H1 (cell line): ENCODE measurements around the gene GRM1. TPM values are rescaled to one million over a fixed set of nuclear protein-coding genes. Genes with fewer than 3 reads are reported as not detected.

Source experiments
- CTCF ChIA-PET: fragments of 300-600 bp; sonication (Branson Sonifier 250); formaldehyde crosslinking; loops from one replicate; lab custom pipeline; 2021; ENCODE audit not compliant: partially characterized antibody; lab: Charles Lee
- POLR2A ChIA-PET: fragments of 300-600 bp; sonication (Branson Sonifier 250); formaldehyde crosslinking; loops from one replicate; lab custom pipeline; 2021; ENCODE audit warnings: inconsistent platforms; ENCODE audit not compliant: partially characterized antibody; lab: Charles Lee
- DNase-seq, 2 experiments: peaks; one replicate each; pipeline versions ENCODE4 v3.0.0 to v3.0.0-alpha.2; 2010 to 2022; ENCODE audit warnings: low spot score in 2 of 2, low read depth in 1 of 2, mixed read lengths in 1 of 2
- FAIRE-seq: peaks from 2 replicates; lab custom pipeline; 2011; peaks lifted over from hg19 to GRCh38; lab: Jason Lieb, UNC
- H2AFZ ChIP-seq: 2 replicates; pipeline ENCODE4 v1.8.1; 2012; ENCODE audit warnings: low read length, inconsistent platforms
- H2AK5ac ChIP-seq: 2 replicates; pipeline ENCODE4 v1.6.1; 2013; ENCODE audit warnings: low read depth, low read length
- H2BK120ac ChIP-seq: replicated peaks from 2 replicates; pipeline ENCODE3; 2013; ENCODE audit warnings: low read depth, low read length, inconsistent platforms
- H2BK12ac ChIP-seq: 2 replicates; pipeline ENCODE4 v1.6.1; 2013; ENCODE audit warnings: low read depth, low read length
- H2BK15ac ChIP-seq: 2 replicates; pipeline ENCODE4 v1.6.1; 2013; ENCODE audit warnings: low read length
- H2BK20ac ChIP-seq: 2 replicates; pipeline ENCODE4 v1.6.1; 2013; ENCODE audit warnings: low read length
- H2BK5ac ChIP-seq: 2 replicates; pipeline ENCODE4 v1.6.1; 2013; ENCODE audit warnings: low read depth, low read length
- H3K14ac ChIP-seq: 2 replicates; pipeline ENCODE4 v1.6.1; 2013; ENCODE audit warnings: inconsistent platforms; ENCODE audit not compliant: insufficient read length
- H3K18ac ChIP-seq: 2 replicates; pipeline ENCODE4 v1.6.1; 2013; ENCODE audit warnings: low read length; ENCODE audit errors: extremely low read depth
- H3K23ac ChIP-seq: 2 replicates; pipeline ENCODE4 v1.6.1; 2013; ENCODE audit warnings: inconsistent platforms; ENCODE audit not compliant: insufficient read length
- H3K23me2 ChIP-seq: 2 replicates; pipeline ENCODE4 v1.6.1; 2013; ENCODE audit warnings: low read depth, low read length
- H3K27ac ChIP-seq: 2 replicates; pipeline ENCODE4 v1.6.1; 2011; ENCODE audit warnings: low read depth, low read length, inconsistent platforms
- H3K27me3 ChIP-seq, 4 experiments: replicated peaks in 1 of 4; 1 replicate in 1 of 4; 2 replicates in 3 of 4; pipeline versions ENCODE4 v1.6.1 to v1.8.1; 2011 to 2013; ENCODE audit warnings: low read length in 3 of 4, mild to moderate bottlenecking in 3 of 4, inconsistent platforms in 2 of 4, mixed read lengths in 2 of 4, moderate library complexity in 1 of 4; ENCODE audit not compliant: control insufficient read depth in 3 of 4, insufficient read depth in 3 of 4; ENCODE audit errors: extremely low read depth in 1 of 4
- H3K36me3 ChIP-seq, 4 experiments: 2 replicates each; pipeline versions ENCODE4 v1.6.1 to v1.8.1; 2011 to 2013; ENCODE audit warnings: mild to moderate bottlenecking in 4 of 4, low read length in 3 of 4, moderate library complexity in 2 of 4, control low read depth in 1 of 4, inconsistent platforms in 1 of 4; ENCODE audit not compliant: insufficient read depth in 4 of 4, control insufficient read depth in 2 of 4
- H3K4ac ChIP-seq: replicated peaks from 2 replicates; pipeline ENCODE3; 2013; ENCODE audit warnings: low read length, low read depth, mixed read lengths, inconsistent platforms; ENCODE audit not compliant: insufficient read length
- H3K4me1 ChIP-seq, 4 experiments: replicated peaks in 1 of 4; 1 replicate in 1 of 4; 2 replicates in 3 of 4; pipeline versions ENCODE4 v1.6.1 to v1.8.1; 2011 to 2013; ENCODE audit warnings: low read length in 3 of 4, inconsistent platforms in 2 of 4, mixed read lengths in 1 of 4; ENCODE audit not compliant: insufficient read depth in 4 of 4, control insufficient read depth in 3 of 4
- H3K4me2 ChIP-seq, 2 experiments: 2 replicates each; pipeline versions ENCODE4 v1.6.1 to v1.8.1; 2011 to 2013; ENCODE audit warnings: low read depth in 2 of 2, low read length in 2 of 2, control low read depth in 1 of 2, inconsistent platforms in 1 of 2, mild to moderate bottlenecking in 1 of 2; ENCODE audit not compliant: insufficient read depth in 1 of 2
- H3K4me3 ChIP-seq, 4 experiments: fragments of 200-600, 300-600 bp in 1 of 4; sonication (generic), shearing (Covaris generic), sonication (Bioruptor Twin) in 1 of 4; 2 replicates each; pipeline versions ENCODE4 v1.5.1 to v1.8.1; 2011 to 2016; ENCODE audit warnings: low read length in 4 of 4, low read depth in 3 of 4, control low read depth in 2 of 4, inconsistent platforms in 2 of 4, mild to moderate bottlenecking in 2 of 4, mixed read lengths in 1 of 4, moderate library complexity in 1 of 4; ENCODE audit not compliant: insufficient read depth in 2 of 4; ENCODE audit errors: extremely low read depth in 1 of 4
- H3K56ac ChIP-seq: replicated peaks from 2 replicates; pipeline ENCODE3; 2013; ENCODE audit warnings: low read depth, mild to moderate bottlenecking, mixed read lengths, low read length, inconsistent platforms; ENCODE audit not compliant: insufficient read length
- H3K79me1 ChIP-seq: 2 replicates; pipeline ENCODE4 v1.6.1; 2013; ENCODE audit warnings: low read depth, low read length, control low read depth
- H3K79me2 ChIP-seq, 2 experiments: 2 replicates each; pipeline versions ENCODE4 v1.6.1 to v1.8.1; 2012 to 2013; ENCODE audit warnings: low read length in 2 of 2, mild to moderate bottlenecking in 2 of 2, inconsistent platforms in 1 of 2; ENCODE audit not compliant: insufficient read depth in 2 of 2, control insufficient read depth in 1 of 2
- H3K9ac ChIP-seq, 4 experiments: replicated peaks in 1 of 4; 1 replicate in 1 of 4; 2 replicates in 3 of 4; pipeline versions ENCODE4 v1.6.1 to v1.8.1; 2011 to 2013; ENCODE audit warnings: low read depth in 3 of 4, low read length in 3 of 4, control low read depth in 2 of 4, mild to moderate bottlenecking in 2 of 4, moderate library complexity in 2 of 4, inconsistent platforms in 1 of 4; ENCODE audit errors: extremely low read depth in 1 of 4
- H3K9me3 ChIP-seq, 2 experiments: 2 replicates each; pipeline versions ENCODE4 v1.6.1 to v1.8.1; 2012 to 2013; ENCODE audit warnings: mild to moderate bottlenecking in 2 of 2, moderate library complexity in 2 of 2, control low read depth in 1 of 2, inconsistent platforms in 1 of 2, low read depth in 1 of 2, low read length in 1 of 2, mixed read lengths in 1 of 2; ENCODE audit not compliant: insufficient read depth in 2 of 2
- H4K20me1 ChIP-seq, 2 experiments: replicated peaks in 1 of 2; 2 replicates each; pipeline versions ENCODE3 to v1.8.1; 2011 to 2013; ENCODE audit warnings: inconsistent platforms in 2 of 2, low read length in 2 of 2, mild to moderate bottlenecking in 1 of 2; ENCODE audit not compliant: insufficient read depth in 2 of 2, control insufficient read depth in 1 of 2
- H4K5ac ChIP-seq: 2 replicates; pipeline ENCODE4 v1.6.1; 2013; ENCODE audit warnings: low read length, low read depth, mixed read lengths, inconsistent platforms; ENCODE audit not compliant: insufficient read length
- H4K8ac ChIP-seq: 2 replicates; pipeline ENCODE4 v1.8.0; 2013; ENCODE audit warnings: mild to moderate bottlenecking, moderate library complexity, low read length, inconsistent platforms; ENCODE audit not compliant: insufficient read depth; ENCODE audit errors: extremely low read depth
- H4K91ac ChIP-seq: replicated peaks from 2 replicates; pipeline ENCODE3; 2013; ENCODE audit warnings: low read length, mixed read lengths, inconsistent platforms; ENCODE audit not compliant: insufficient read length
- CBX8 ChIP-seq: fragments of 300-800, 300-1000 bp; sonication (generic); IDR thresholded peaks from 2 replicates; pipeline ENCODE4 v1.7.1; 2016; ENCODE audit warnings: low read depth, low read length, borderline replicate concordance
- NRF1 ChIP-seq: IDR thresholded peaks from 2 replicates; pipeline ENCODE4 v1.6.1; 2011; ENCODE audit warnings: mild to moderate bottlenecking, low read depth, low read length, improper control_type of control experiment
- POLR2A ChIP-seq, 2 experiments: IDR thresholded peaks; 1 replicate in 1 of 2; 2 replicates in 1 of 2; pipeline ENCODE4 v1.6.1; 2011; ENCODE audit warnings: low read depth in 2 of 2, low read length in 2 of 2, mild to moderate bottlenecking in 2 of 2; ENCODE audit errors: control extremely low read depth in 1 of 2
- RBBP5 ChIP-seq: IDR thresholded peaks from 2 replicates; pipeline ENCODE4 v1.7.1; 2012; ENCODE audit warnings: low read depth, mild to moderate bottlenecking, inconsistent platforms, low read length, moderate library complexity, borderline replicate concordance
- RFX5 ChIP-seq: IDR thresholded peaks from 2 replicates; pipeline ENCODE4 v1.6.1; 2011; ENCODE audit warnings: low read depth, low read length, improper control_type of control experiment, borderline replicate concordance
- SP1 ChIP-seq: IDR thresholded peaks from 2 replicates; pipeline ENCODE4 v1.6.1; 2011; ENCODE audit warnings: low read depth, low read length
- SP4 ChIP-seq: IDR thresholded peaks from 2 replicates; pipeline ENCODE4 v1.6.1; 2012; ENCODE audit warnings: low read length, inconsistent platforms
- SUZ12 ChIP-seq: fragments of 200-600 bp; sonication (generic); IDR thresholded peaks from 2 replicates; pipeline ENCODE4 v1.6.1; 2012; ENCODE audit warnings: mild to moderate bottlenecking, inconsistent platforms, low read length, moderate library complexity, mixed read lengths
- ZNF274 ChIP-seq: IDR thresholded peaks from 2 replicates; pipeline ENCODE4 v1.7.0; 2012; ENCODE audit warnings: low read length, borderline replicate concordance; ENCODE audit errors: extremely low read depth
- WGBS, 2 experiments: shearing (Covaris generic) in 1 of 2; methylation state at CpG; one replicate each; pipeline versions ENCODE4 v1.1.6 to v1.1.7; 2013 to 2015; ENCODE audit warnings: low lambda C conversion rate in 2 of 2, mixed read lengths in 2 of 2, inconsistent platforms in 1 of 2, low coverage in 1 of 2, missing lambda C conversion rate in 1 of 2; ENCODE audit not compliant: insufficient replicate concordance in 2 of 2, insufficient coverage in 1 of 2, insufficient read length in 1 of 2; ENCODE audit errors: extremely low coverage in 1 of 2, missing lambda C conversion rate in 1 of 2; 5-methylcytosine and 5-hydroxymethylcytosine counted together
- polyA plus RNA-seq, 7 experiments: library from polyadenylated mRNA; depleted of rRNA in 3 of 7; stranded (reverse) in 5 of 7; unstranded in 2 of 7; fragments of >200 nt in 5 of 7; fragments of 200-250 nt in 2 of 7; gene quantifications; 1 replicate in 5 of 7; 2 replicates in 1 of 7; 4 replicates in 1 of 7; pipeline versions ENCODE4 v1.2.1 to v1.2.3, GENCODE V29; 2011 to 2013; ENCODE audit warnings: missing spikeins in 2 of 7, mixed read lengths in 2 of 7
- total RNA-seq: library from RNA; stranded (reverse); fragmentation: NEBNext Ultra II Directional; extraction: Animal tissue kit (Norgen Biotek cat#: 25700); gene quantifications from 2 replicates; pipeline ENCODE4 v1.2.1, GENCODE V29; 2021
- TF ChIP-seq, protein P1 (sequence below): IDR thresholded peaks from 2 replicates; pipeline ENCODE4 v1.6.1; 2012; ENCODE audit warnings: inconsistent platforms

Gene GRM1
- total and polyA plus RNA-seq, 2 of the 8 experiments (the other 6 are each of a cell fraction or from before 2014, with no cell fraction given), result 0.15 to 1.3 TPM

DNA sequence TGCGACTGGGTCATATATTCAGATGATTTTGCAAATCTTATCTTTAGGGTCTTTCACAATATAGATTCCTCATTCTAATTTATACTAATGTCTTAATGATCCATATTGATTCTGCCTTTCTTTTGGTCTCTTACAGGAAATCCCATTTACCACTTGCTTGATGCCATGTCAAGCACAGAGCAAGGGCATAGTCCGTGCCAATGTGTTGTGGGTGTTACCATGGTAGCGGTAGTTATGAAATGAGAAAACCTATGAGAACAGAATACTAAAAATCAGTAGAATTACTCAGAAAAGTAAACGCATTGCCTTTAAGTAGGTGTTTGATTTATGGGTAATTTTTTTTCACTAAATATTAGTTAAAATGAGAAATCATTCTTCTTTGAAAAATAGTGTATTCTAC is 360.9 kb downstream of the GRM1 start:
- Histone ChIP-seq H4K8ac (no peak overlapping the region), H4K91ac (no peak overlapping the region), H3K79me1 (no peaks in the 10 kb centered on the region), H3K27me3 (no peaks in the 10 kb centered on the region), H3K9me3 (no peaks in the 10 kb centered on the region), H3K9ac (no peak overlapping the region; a peak in 1 of 7 replicates), H2BK20ac (no peak overlapping the region), H3K27ac (no peak overlapping the region), H3K56ac (no peak overlapping the region), H4K20me1 (no peaks in the 10 kb centered on the region), H3K4me1 (peaks cover 0 to 5% (median 0%) of the 10 kb centered on the region in 4 experiments; a peak in 3 of 7 replicates), H3K23me2 (no peaks in the 10 kb centered on the region), H3K79me2 (no peaks in the 10 kb centered on the region), H3K23ac (no peak overlapping the region), H3K18ac (no peak overlapping the region), H4K5ac (no peak overlapping the region), H3K4me2 (no peak overlapping the region), H2AK5ac (no peak overlapping the region), H2BK5ac (no peak overlapping the region), H3K4ac (no peak overlapping the region), H2BK12ac (no peak overlapping the region), H2BK15ac (no peak overlapping the region), H3K14ac (no peak overlapping the region), H3K4me3 (no peak overlapping the region), H3K36me3 (no peaks in the 10 kb centered on the region), H2AFZ (no peak overlapping the region), H2BK120ac (no peak overlapping the region)
- FAIRE-seq, result no peak
- TF ChIP-seq SUZ12 (no peak), CBX8 (no peak), ZNF274 (no peak), SP4 (no peak), RFX5 (no peak), RBBP5 (no peak), SP1 (no peak), POLR2A (IDR thresholded peaks at IDR 0.05; ENCODE audit: control extremely low read depth in 1 of 2, low read depth in 2 of 2, low read length in 2 of 2) (no peak), NRF1 (no peak)
- TF ChIP-seq, protein P1, sequence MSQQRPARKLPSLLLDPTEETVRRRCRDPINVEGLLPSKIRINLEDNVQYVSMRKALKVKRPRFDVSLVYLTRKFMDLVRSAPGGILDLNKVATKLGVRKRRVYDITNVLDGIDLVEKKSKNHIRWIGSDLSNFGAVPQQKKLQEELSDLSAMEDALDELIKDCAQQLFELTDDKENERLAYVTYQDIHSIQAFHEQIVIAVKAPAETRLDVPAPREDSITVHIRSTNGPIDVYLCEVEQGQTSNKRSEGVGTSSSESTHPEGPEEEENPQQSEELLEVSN, result no peak
- DNase-seq, result no peak
- 93% methylated on average over 4 of the region's 4 CpGs; no CpG with 5 or more reads in 1 of the 2 experiments for WGBS, 2 experiments
- ChIA-PET CTCF (no interaction called here), POLR2A (no interaction called here)
